SK-N-SH (cell line): ENCODE measurements around the gene CITED1. TPM values are rescaled to one million over a fixed set of nuclear protein-coding genes. Genes with fewer than 3 reads are reported as not detected.

Source experiments
- CTCF ChIA-PET: fragments of 300-600, 350-600 bp; formaldehyde crosslinking; extraction: SDS; loops from one replicate; lab custom pipeline; 2021; lab: Yijun Ruan, JAX
- POLR2A ChIA-PET: fragments of 350-600 bp; sonication (Branson Sonifier 250); formaldehyde crosslinking; extraction: SDS; loops from one replicate; lab custom pipeline; 2020; ENCODE audit warnings: antibody characterized with exemption, inconsistent platforms; lab: Yijun Ruan, JAX
- DNase-seq: peaks from one replicate; pipeline ENCODE4 v3.0.0; 2012
- H2AFZ ChIP-seq: fragments of 200-600 bp; sonication (generic); 2 replicates; pipeline ENCODE4 v1.8.1; 2016; ENCODE audit warnings: antibody characterized with exemption, mild to moderate bottlenecking, low read depth
- H3F3A ChIP-seq: fragments of 200-600 bp; sonication (generic); replicated peaks from 2 replicates; pipeline ENCODE3; 2016; ENCODE audit warnings: antibody characterized with exemption, mild to moderate bottlenecking; ENCODE audit not compliant: insufficient read depth
- H3K27ac ChIP-seq, 2 experiments: fragments of 200-500 bp in 1 of 2; fragments of 200-600 bp in 1 of 2; sonication (Bioruptor generic) in 1 of 2; sonication (generic), shearing (Covaris generic) in 1 of 2; 2 replicates each; pipeline versions ENCODE4 v1.5.1 to v1.6.1; 2014 to 2016; ENCODE audit warnings: low read depth in 2 of 2, inconsistent platforms in 1 of 2, low read length in 1 of 2, mild to moderate bottlenecking in 1 of 2, mixed read lengths in 1 of 2
- H3K27me3 ChIP-seq: fragments of 200-600 bp; sonication (generic), shearing (Covaris generic); 2 replicates; pipeline ENCODE4 v1.6.1; 2016; ENCODE audit warnings: mixed run types; ENCODE audit not compliant: insufficient read depth
- H3K36me3 ChIP-seq, 2 experiments: fragments of 200-500 bp in 1 of 2; fragments of 200-600 bp in 1 of 2; sonication (Bioruptor generic) in 1 of 2; sonication (generic) in 1 of 2; replicated peaks in 1 of 2; 2 replicates each; pipeline versions ENCODE3 to v1.5.1; 2014 to 2016; ENCODE audit warnings: low read length in 1 of 2, mild to moderate bottlenecking in 1 of 2; ENCODE audit not compliant: insufficient read depth in 2 of 2, control insufficient read depth in 1 of 2
- H3K4me1 ChIP-seq, 2 experiments: fragments of 200-500 bp in 1 of 2; fragments of 200-600 bp in 1 of 2; sonication (Bioruptor generic) in 1 of 2; sonication (generic), shearing (Covaris generic) in 1 of 2; 2 replicates each; pipeline versions ENCODE4 v1.5.1 to v1.6.1; 2014 to 2016; ENCODE audit warnings: low read depth in 1 of 2, low read length in 1 of 2, mixed run types in 1 of 2; ENCODE audit not compliant: insufficient read depth in 2 of 2, control insufficient read depth in 1 of 2
- H3K4me2 ChIP-seq: fragments of 200-600 bp; sonication (generic), shearing (Covaris generic); 2 replicates; pipeline ENCODE4 v1.6.1; 2017; ENCODE audit warnings: mixed run types
- H3K4me3 ChIP-seq, 2 experiments: fragments of 200-500 bp in 1 of 2; fragments of 200-600 bp in 1 of 2; sonication (Bioruptor generic) in 1 of 2; sonication (generic), shearing (Covaris generic) in 1 of 2; 2 replicates each; pipeline versions ENCODE4 v1.5.1 to v1.8.1; 2014 to 2016; ENCODE audit warnings: low read depth in 2 of 2, inconsistent platforms in 1 of 2, low read length in 1 of 2, mild to moderate bottlenecking in 1 of 2, mixed read lengths in 1 of 2, moderate library complexity in 1 of 2
- H3K79me2 ChIP-seq: fragments of 200-600 bp; sonication (generic); 2 replicates; pipeline ENCODE4 v1.8.1; 2017; ENCODE audit warnings: mild to moderate bottlenecking; ENCODE audit not compliant: insufficient read depth
- H3K9ac ChIP-seq: fragments of 200-600 bp; sonication (generic); 2 replicates; pipeline ENCODE4 v1.6.1; 2017; ENCODE audit warnings: mixed run types
- H3K9me2 ChIP-seq: fragments of 200-600 bp; sonication (generic); 2 replicates; pipeline ENCODE4 v1.6.1; 2017; ENCODE audit warnings: mixed run types
- H3K9me3 ChIP-seq: fragments of 200-600 bp; sonication (generic); 2 replicates; pipeline ENCODE4 v1.6.1; 2017; ENCODE audit warnings: mixed run types, mild to moderate bottlenecking, moderate library complexity
- H4K20me1 ChIP-seq: fragments of 200-600 bp; sonication (generic); 2 replicates; pipeline ENCODE4 v1.6.1; 2017; ENCODE audit warnings: mild to moderate bottlenecking, mixed run types; ENCODE audit not compliant: insufficient read depth
- CHD2 ChIP-seq: fragments of 150-350 bp; IDR thresholded peaks from 2 replicates; pipeline ENCODE4 v1.6.1; 2018; ENCODE audit warnings: low read length; ENCODE audit not compliant: partially characterized antibody
- EP300 ChIP-seq, 2 experiments: IDR thresholded peaks; 2 replicates each; pipeline versions ENCODE4 v1.4.0 to v1.6.1; 2012; ENCODE audit warnings: borderline replicate concordance in 1 of 2, low read depth in 1 of 2, low read length in 1 of 2
- EZH2phosphoT487 ChIP-seq: fragments of 200-600 bp; sonication (generic); IDR thresholded peaks from 2 replicates; pipeline ENCODE4 v1.6.1; 2017; ENCODE audit warnings: low read depth, mixed run types, mild to moderate bottlenecking, antibody characterized with exemption, moderate library complexity, borderline replicate concordance
- FOXJ3 ChIP-seq: sonication (generic); formaldehyde crosslinking; IDR thresholded peaks from 2 replicates; pipeline ENCODE4 v1.5.1; 2020; ENCODE audit warnings: mild to moderate bottlenecking, missing genetic modification reagents
- FOXM1 ChIP-seq: IDR thresholded peaks from 2 replicates; pipeline ENCODE4 v1.4.0; 2012; ENCODE audit warnings: low read depth, mild to moderate bottlenecking
- JUND ChIP-seq: IDR thresholded peaks from 2 replicates; pipeline ENCODE4 v1.4.0; 2012
- MEF2A ChIP-seq: IDR thresholded peaks from 2 replicates; pipeline ENCODE4 v1.4.0; 2012; ENCODE audit warnings: low read depth, borderline replicate concordance
- MXI1 ChIP-seq: IDR thresholded peaks from 2 replicates; pipeline ENCODE4 v1.6.1; 2012; ENCODE audit warnings: mild to moderate bottlenecking, low read depth, low read length, improper control_type of control experiment
- NRF1 ChIP-seq: IDR thresholded peaks from 2 replicates; pipeline ENCODE4 v1.6.1; 2012; ENCODE audit warnings: low read depth, mild to moderate bottlenecking, low read length
- RCOR1 ChIP-seq: fragments of 150-350 bp; IDR thresholded peaks from 2 replicates; pipeline ENCODE4 v1.6.1; 2017; ENCODE audit warnings: antibody characterized with exemption, low read length
- RXRA ChIP-seq: IDR thresholded peaks from 2 replicates; pipeline ENCODE4 v1.4.0; 2012; ENCODE audit warnings: low read depth, mild to moderate bottlenecking, borderline replicate concordance
- SIN3A ChIP-seq: IDR thresholded peaks from 2 replicates; pipeline ENCODE4 v1.6.1; 2012; ENCODE audit warnings: low read depth, mild to moderate bottlenecking, low read length, moderate library complexity, borderline replicate concordance
- SMC3 ChIP-seq: IDR thresholded peaks from 2 replicates; pipeline ENCODE4 v1.6.1; 2012; ENCODE audit warnings: low read depth, low read length, improper control_type of control experiment
- TEAD4 ChIP-seq: IDR thresholded peaks from 2 replicates; pipeline ENCODE4 v1.4.0; 2012; ENCODE audit warnings: mild to moderate bottlenecking, borderline replicate concordance; ENCODE audit not compliant: insufficient read depth
- YY1 ChIP-seq: IDR thresholded peaks from 2 replicates; pipeline ENCODE4 v1.4.0; 2012; ENCODE audit warnings: low read depth, mild to moderate bottlenecking
- WGBS: methylation state at CpG from one replicate; pipeline ENCODE4 v1.1.6; 2017; ENCODE audit warnings: low lambda C conversion rate; 5-methylcytosine and 5-hydroxymethylcytosine counted together
- polyA plus RNA-seq, 3 experiments: library from polyadenylated mRNA; depleted of rRNA; stranded (reverse); fragments of >200 nt; gene quantifications; 2 replicates each; pipeline ENCODE4 v1.2.3, GENCODE V29; 2012
- TF ChIP-seq, protein P1 (sequence below): IDR thresholded peaks from 2 replicates; pipeline ENCODE4 v1.6.1; 2012; ENCODE audit warnings: mild to moderate bottlenecking, low read depth, low read length, moderate library complexity
- TF ChIP-seq, protein P2 (sequence below): IDR thresholded peaks from 2 replicates; pipeline ENCODE4 v1.4.0; 2012; ENCODE audit warnings: low read depth
- TF ChIP-seq, protein P3 (sequence below): fragments of 150-350 bp; IDR thresholded peaks from 2 replicates; pipeline ENCODE4 v1.6.1; 2017; ENCODE audit warnings: antibody characterized with exemption, low read length, low read depth, borderline replicate concordance
- TF ChIP-seq, protein P4 (sequence below): fragments of 200-600 bp; sonication (generic); IDR thresholded peaks from 2 replicates; pipeline ENCODE4 v1.6.1; 2017; ENCODE audit warnings: antibody characterized with exemption, mild to moderate bottlenecking, moderate library complexity

Gene CITED1
- polyA plus RNA-seq, 1 of the 3 experiments (the other 2 are of a cell fraction), result 0.44 TPM

DNA sequence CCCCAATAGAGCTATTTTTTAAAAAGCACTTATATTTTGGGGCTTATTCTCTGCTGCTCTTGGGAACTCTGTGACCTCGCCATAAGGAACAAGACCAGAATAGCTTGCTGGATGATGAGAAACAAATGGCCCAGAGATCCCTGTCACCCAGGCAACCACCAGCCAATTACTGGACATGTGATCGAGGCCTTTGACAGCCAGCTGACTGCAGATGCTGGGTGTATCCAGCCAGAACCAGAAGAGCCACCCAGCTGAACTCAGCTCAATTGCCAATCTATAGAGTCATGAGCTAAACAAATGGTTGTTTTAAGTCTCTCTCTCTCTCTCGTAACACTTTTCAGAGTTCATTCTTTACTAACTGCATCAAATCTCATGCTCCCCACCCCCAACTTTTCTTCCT is 24.4 kb upstream of the CITED1 start:
- Histone ChIP-seq H3K4me2 (no peak overlapping the region), H3K79me2 (no peaks in the 10 kb centered on the region), H3K27ac (no peak overlapping the region), H3K9ac (no peak overlapping the region), H4K20me1 (no peaks in the 10 kb centered on the region), H3K9me3 (no peaks in the 10 kb centered on the region), H3K9me2 (no peaks in the 10 kb centered on the region), H3K36me3 (no peaks in the 10 kb centered on the region), H2AFZ (no peak overlapping the region), H3K4me3 (no peak overlapping the region), H3K4me1 (no peaks in the 10 kb centered on the region), H3K27me3 (no peaks in the 10 kb centered on the region), H3F3A (no peaks in the 10 kb centered on the region)
- 100% methylated on average over 2 of the region's 3 CpGs for WGBS
- DNase-seq, result no peak
- no peak for TF ChIP-seq FOXM1
- TF ChIP-seq RCOR1, result no peak
- no peak for TF ChIP-seq CHD2
- no peak for TF ChIP-seq SMC3
- TF ChIP-seq NRF1, result no peak
- no peak for TF ChIP-seq EP300 (IDR thresholded peaks at IDR 0.05; ENCODE audit: borderline replicate concordance in 1 of 2, low read depth in 1 of 2, low read length in 1 of 2)
- TF ChIP-seq RXRA, result no peak
- no peak for TF ChIP-seq EZH2phosphoT487
- TF ChIP-seq, protein P1, sequence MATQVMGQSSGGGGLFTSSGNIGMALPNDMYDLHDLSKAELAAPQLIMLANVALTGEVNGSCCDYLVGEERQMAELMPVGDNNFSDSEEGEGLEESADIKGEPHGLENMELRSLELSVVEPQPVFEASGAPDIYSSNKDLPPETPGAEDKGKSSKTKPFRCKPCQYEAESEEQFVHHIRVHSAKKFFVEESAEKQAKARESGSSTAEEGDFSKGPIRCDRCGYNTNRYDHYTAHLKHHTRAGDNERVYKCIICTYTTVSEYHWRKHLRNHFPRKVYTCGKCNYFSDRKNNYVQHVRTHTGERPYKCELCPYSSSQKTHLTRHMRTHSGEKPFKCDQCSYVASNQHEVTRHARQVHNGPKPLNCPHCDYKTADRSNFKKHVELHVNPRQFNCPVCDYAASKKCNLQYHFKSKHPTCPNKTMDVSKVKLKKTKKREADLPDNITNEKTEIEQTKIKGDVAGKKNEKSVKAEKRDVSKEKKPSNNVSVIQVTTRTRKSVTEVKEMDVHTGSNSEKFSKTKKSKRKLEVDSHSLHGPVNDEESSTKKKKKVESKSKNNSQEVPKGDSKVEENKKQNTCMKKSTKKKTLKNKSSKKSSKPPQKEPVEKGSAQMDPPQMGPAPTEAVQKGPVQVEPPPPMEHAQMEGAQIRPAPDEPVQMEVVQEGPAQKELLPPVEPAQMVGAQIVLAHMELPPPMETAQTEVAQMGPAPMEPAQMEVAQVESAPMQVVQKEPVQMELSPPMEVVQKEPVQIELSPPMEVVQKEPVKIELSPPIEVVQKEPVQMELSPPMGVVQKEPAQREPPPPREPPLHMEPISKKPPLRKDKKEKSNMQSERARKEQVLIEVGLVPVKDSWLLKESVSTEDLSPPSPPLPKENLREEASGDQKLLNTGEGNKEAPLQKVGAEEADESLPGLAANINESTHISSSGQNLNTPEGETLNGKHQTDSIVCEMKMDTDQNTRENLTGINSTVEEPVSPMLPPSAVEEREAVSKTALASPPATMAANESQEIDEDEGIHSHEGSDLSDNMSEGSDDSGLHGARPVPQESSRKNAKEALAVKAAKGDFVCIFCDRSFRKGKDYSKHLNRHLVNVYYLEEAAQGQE, result no peak
- no peak for TF ChIP-seq JUND
- TF ChIP-seq, protein P2, sequence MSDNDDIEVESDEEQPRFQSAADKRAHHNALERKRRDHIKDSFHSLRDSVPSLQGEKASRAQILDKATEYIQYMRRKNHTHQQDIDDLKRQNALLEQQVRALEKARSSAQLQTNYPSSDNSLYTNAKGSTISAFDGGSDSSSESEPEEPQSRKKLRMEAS, result no peak
- no peak for TF ChIP-seq TEAD4
- ChIA-PET POLR2A (no interaction called here), CTCF (no interaction called here)

DNA sequence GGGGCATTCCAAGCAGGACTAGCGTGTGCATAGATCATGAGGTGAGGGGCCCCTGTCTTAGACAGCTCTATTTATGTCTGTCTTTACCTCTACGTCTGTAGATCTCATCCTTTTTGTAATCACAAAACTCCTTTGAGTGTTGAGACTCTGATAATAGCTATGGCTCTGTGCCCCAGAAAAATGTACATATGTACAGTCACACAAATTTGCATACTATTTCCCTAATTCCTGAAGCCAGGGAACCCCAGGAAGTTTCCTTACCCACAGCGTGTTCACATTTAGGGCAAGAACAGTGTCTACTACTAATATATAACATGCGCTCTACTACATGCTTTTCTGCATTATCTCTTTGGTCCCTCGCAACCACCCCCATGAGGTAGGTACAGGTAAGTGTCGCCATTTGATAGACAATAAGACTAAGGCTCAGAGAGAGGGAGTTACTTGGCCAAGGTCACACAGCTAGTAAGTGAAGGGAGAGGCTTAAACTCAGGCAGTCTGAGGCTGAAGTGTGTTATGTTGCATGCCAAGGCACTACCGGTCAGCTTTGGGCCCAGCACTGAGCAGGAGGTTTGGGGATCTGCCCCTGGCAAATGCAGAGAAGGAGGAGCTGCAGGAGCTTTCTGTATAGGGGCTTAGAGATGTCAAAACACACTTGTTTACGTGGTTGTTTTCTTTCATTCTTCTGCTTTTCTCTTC is 21.0 kb upstream of the CITED1 start:
- H3K9me3 ChIP-seq, result no peaks in the 10 kb centered on the region
- no peak overlapping the region for H2AFZ ChIP-seq
- no peak overlapping the region for H3K4me2 ChIP-seq
- no peaks in the 10 kb centered on the region for H3K36me3 ChIP-seq
- no peak for DNase-seq
- H4K20me1 ChIP-seq, result no peaks in the 10 kb centered on the region
- no peaks in the 10 kb centered on the region for H3K9me2 ChIP-seq
- H3K27ac ChIP-seq, result no peak overlapping the region
- no peaks in the 10 kb centered on the region for H3K79me2 ChIP-seq
- ChIA-PET POLR2A (no interaction called here), CTCF (no interaction called here)
- no peak overlapping the region for H3K4me3 ChIP-seq
- H3K4me1 ChIP-seq, result no peaks in the 10 kb centered on the region
- no peaks in the 10 kb centered on the region for H3K27me3 ChIP-seq
- no peak overlapping the region for H3K9ac ChIP-seq
- WGBS, result 85% methylated on average over 8 of the region's 8 CpGs
- H3F3A ChIP-seq, result no peaks in the 10 kb centered on the region
- TF ChIP-seq, protein P3, sequence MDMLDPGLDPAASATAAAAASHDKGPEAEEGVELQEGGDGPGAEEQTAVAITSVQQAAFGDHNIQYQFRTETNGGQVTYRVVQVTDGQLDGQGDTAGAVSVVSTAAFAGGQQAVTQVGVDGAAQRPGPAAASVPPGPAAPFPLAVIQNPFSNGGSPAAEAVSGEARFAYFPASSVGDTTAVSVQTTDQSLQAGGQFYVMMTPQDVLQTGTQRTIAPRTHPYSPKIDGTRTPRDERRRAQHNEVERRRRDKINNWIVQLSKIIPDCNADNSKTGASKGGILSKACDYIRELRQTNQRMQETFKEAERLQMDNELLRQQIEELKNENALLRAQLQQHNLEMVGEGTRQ, result no peak
- TF ChIP-seq, protein P4, sequence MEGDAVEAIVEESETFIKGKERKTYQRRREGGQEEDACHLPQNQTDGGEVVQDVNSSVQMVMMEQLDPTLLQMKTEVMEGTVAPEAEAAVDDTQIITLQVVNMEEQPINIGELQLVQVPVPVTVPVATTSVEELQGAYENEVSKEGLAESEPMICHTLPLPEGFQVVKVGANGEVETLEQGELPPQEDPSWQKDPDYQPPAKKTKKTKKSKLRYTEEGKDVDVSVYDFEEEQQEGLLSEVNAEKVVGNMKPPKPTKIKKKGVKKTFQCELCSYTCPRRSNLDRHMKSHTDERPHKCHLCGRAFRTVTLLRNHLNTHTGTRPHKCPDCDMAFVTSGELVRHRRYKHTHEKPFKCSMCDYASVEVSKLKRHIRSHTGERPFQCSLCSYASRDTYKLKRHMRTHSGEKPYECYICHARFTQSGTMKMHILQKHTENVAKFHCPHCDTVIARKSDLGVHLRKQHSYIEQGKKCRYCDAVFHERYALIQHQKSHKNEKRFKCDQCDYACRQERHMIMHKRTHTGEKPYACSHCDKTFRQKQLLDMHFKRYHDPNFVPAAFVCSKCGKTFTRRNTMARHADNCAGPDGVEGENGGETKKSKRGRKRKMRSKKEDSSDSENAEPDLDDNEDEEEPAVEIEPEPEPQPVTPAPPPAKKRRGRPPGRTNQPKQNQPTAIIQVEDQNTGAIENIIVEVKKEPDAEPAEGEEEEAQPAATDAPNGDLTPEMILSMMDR, result no peak
- TF ChIP-seq MEF2A, result no peak
- TF ChIP-seq RCOR1, result no peak
- no peak for TF ChIP-seq YY1
- TF ChIP-seq FOXM1, result no peak
- TF ChIP-seq SIN3A, result no peak
- no peak for TF ChIP-seq FOXJ3 (CRISPR knock-in tag)
- no peak for TF ChIP-seq CHD2
- no peak for TF ChIP-seq MXI1
